ENCODE data around the gene NPAS3.

The NPAS3 gene

DNA sequence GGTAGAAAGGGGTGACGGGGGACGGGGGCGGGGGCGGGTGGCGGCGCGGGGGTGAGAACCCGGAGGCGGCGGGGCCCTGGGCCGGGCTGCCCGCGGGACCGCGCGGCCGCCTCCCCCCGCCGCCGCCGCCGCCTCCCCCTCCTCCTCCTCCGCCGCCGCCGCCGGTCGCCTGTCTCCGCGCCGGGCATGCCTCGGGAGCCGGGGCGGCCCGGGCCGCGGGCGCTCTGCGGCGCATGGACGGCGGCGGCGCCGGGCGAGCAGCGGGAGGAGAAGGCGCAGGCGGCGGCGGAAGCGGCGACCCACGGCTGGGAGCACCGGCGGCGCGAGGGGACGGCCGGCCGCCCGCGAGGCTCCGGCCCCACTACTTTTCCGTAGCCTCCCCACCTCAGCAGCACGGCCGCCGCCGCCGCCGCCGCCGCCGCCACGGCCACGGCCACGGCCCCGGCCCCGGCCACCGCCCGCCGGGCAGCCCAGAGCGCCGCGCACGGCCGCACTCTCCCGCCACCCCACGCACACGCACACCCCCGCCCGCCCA is at the start of gene NPAS3:
Gene NPAS3 (plus strand): TSS at position 161 of the 535 bp plus-strand sequence.
- peak; percentile 59 for DNase-seq

DNA sequence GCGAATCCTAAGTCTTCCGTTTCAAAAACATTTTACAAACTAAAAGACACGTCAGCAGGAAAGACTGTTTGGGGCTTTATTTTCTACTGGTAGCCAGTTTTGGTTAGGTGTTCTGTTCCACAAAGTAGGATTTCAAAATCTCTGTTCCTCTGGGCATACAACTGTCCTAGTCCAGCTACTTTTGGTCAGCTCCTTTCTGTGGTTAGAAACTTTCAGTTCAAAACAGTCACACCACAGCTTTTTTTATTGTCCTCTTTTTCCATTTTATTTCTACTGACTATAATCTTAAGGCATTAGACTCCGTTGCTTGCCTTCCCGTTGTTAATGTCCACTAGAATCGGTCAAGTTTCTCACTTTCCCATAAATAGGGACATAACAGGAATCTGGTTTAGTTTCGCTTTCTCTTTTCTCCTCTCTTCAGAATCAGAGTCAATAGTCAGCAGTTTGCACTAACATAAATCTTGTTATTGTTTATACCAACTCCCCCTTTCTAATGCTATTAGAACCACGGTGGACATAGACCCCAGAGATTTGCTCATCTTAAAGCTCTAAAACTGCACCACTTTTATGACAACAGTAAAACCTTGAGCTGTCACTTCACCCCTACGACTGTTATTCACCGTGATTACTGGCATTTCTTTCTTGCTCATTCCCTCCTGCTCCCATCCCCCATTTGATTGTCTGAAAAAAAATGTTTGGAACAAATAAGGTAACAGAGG is 41.5 kb upstream of the NPAS3 start:
- no peak for DNase-seq

DNA sequence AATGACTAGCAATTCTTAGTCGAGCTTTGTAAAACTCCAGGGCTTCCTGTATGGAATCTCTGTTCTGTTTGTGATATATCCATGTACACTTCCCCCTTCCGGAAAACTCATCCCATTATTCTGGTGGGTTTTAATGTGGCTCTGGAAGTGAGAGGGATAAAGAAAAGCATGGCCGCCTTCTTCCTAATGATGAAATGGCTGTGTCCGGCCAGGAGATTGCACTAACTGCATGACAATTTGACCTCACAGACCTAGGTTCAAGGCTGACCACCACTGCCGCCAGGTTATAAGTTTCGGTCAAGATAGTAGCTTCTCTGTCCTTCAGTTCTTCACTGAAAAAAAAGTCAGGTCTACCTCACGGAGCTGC is 41.0 kb upstream of the NPAS3 start:
- no peak for DNase-seq

DNA sequence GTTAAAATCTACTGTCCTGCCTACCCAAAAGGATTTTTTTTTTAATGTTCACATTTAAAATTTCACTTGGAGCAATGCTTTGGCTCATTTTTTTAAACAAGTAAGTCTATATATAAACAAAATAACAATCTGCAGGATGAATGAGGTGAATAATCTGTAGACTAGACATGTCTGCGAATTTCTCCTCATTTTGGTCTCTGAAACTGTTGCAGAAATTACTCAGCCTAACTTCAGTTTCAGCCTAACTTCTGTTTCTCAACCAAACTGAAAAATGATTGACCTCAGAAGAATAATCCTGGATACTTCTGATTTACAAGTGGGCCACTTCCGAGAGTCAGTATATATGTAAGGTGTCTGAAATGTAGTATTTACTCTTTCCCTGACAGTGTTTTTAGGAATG is 39.8 kb upstream of the NPAS3 start:
- DNase-seq = no peak

DNA sequence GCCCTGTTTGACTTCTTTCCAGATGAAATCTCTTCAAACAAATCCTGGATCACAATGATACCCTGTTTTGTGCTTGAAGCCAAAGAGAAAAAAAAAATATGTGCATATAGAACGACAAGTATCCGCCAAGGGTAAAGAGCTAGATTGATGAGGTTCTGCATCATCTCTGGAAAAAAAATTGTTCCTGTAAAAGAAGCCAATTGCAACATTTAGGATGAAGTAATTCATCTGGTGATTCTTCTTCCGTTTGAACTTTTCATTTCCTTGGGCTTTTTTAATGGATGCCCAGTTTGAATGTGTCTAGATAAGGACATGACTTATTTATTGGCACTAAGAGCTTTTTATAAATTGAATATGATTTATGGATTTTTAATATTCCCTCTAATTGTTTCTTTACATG is 38.1 kb upstream of the NPAS3 start:
- DNase-seq = no peak

DNA sequence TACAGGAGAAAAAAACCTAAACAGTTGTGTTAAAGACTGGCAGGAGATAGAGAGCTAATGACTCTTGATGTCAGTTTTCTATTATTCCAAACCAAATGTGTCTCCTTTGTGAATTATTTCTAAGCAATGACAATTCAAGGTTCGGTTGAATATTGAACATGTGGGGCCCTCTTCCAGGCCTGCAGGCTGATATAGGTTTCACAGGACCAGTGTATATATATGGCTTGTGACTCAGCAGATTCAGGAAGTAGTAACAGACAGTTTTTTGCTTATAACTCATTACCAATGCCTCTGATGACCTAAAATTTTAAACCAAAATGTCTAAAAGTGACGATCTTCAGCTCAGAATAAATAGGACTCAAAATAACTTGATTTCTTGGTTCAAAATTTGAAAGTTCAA is 33.7 kb upstream of the NPAS3 start:
- DNase-seq = no peak

DNA sequence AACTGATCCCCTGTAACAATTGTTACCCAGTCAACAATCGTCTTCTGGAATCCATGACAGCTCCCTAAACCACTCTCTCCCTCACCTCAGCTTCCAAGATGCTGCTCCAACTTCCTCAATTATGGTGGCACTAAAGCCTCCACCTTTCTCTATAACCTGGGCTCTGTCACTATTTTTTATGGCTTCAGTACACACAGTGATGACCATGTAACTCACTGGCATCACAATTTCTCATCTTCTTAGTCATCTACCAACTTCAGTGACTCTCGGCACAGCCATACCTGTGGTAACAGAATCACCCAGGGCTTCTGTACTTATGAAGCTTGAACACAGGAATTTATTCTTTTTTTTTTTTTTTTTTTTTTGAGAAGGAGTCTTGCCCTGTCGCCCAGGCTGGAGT is 32.0 kb upstream of the NPAS3 start:
- no peak for DNase-seq

DNA sequence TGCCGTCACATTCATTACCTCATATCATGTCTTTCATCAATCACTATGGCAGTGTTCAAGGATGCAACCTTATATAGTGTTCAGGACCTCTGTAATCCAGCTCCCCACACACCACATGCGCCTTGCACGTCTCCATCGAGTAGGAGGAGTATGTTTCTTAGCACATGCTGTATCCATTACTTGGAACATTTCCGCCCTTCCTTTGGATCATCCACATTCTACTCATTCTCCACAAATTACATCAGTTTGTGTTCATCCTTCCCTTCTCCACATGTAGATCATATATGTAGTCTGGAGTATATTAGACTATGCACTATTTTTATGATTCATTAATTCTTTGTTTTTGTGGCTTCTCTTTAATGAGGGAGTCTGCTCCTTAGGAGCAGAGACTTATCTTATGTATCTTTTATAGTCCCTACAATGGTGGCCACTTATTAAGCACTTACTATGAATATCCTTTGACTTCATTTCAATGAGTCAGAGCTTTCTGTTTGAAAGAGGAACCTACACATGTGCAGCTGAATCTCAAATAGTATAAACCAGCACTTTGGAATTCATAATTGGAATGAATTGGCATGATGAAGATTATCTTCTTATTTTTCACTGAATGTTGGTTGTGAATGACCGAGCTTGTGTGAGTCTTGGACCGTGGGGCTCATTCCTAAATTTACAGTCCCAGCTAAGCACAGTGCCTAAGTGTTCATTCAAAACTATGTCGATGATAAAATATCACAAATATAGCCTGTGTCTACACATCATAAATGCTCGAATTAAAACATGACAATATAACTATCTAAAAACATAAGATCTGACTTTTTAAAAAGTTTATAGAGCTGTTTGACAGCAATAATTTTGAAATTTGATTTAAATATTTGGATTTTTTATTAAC is 30.2 kb upstream of the NPAS3 start:
- DNase-seq = no peak

DNA sequence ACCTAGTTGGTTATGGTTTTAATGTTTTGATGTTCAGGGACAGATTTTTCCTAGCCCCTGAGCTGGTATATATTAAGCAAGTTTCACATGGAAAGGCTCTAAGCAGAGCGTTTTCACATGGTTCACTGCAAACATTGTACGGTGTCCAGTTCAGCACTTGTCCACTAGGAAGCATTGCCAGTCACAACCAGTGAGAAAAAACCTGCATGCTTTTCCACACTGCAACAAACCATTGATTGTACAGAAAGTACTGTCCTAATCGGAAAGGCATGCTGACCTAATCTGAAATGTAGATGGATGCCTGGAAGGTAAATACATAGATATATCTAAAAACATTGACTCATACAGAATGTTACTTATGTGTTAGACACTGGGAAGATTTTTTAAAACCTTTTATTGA is 25.0 kb upstream of the NPAS3 start:
- no peak for DNase-seq

DNA sequence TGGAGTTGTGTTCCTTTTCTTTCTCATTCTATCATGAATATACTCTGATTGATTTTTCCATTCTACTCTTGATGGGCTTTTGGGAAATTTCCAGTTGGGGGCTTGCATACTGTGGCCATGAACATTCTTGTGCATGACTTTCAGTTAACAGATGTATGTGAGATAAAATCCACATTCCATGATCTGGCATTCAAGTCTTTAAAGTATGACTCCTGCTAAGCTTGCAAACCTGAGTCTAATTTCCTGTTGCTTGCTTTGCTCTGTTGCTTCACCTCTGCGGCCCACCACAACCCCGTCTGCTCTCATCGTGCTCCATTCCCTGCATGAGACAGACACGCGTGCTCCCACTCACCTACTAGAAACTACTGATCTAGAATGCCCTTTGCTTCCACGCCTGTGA is 24.3 kb upstream of the NPAS3 start:
- DNase-seq = no peak

DNA sequence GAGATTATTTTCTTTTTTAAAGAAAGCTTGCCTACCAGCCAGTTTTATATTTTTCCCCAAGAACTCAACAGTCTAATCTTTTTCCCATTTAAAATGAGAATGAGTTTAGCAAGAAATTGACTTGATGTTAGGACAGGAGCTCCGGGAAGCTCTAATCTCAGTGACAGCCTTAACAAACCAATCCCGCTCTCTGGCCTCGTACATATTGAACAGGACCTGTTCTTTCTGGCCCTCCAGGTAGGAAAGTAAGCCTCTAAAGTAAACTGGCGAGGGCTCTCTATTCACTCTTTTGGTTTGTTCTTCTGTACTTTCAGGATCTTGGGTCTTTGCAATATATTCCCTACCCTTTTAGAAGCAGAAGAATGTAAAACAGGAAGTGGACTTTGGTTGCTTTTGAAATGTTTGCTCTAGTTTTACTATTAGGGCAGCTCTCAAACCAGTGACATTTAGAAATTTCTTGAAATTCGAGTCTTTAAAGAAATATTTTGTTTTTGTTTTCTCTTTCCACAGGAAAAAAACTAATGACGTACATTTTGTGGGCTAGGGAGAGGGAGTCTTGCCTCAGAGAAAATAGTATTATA is 17.9 kb upstream of the NPAS3 start:
- no peak for DNase-seq

DNA sequence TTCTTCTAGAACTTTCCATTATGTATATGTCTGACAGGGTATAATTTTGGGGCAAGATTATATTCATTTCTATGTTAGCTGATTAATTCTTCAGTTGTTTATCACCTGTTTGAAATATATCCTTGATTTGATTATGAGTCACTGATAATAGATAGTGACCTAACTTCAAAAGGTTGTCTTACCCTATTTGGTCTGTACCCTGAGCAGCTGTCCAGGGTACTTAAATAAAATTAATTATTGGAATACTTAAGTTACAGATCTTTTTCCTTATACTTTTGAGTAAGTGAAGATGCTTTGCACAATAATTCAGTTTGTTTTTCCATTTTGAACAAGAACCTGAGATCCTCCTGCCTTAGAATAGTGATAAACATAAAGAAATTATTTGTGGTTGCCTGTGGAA is 13.2 kb upstream of the NPAS3 start:
- DNase-seq = no peak

DNA sequence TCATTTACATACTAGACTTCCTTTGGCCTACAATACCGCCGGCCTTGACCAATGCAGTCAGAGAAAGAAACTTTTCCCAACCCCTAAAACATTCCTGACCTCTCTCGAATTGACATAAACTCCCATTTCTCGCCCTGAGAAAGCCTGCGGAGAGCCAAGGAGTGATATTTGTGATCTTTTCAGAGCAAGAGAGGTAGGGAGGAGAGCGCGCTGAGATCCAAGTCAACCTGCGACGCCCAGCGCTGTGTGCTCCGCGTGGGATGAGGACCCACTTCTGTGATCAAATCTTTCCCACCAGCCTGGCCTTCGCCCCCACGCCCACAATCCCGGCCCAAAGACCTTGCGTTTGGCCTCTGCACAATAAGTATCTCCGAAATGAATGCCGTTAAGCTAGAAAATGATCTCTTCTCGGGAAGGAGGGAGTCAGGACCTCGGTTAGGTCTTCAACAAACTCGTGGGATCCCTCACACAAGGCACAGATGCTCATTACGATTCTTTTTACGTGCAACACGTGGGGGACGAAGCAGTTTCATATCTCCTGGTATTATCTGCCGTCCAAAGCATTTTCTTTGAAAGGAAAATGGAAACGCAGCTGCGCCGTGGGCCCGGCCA is 6.3 kb upstream of the NPAS3 start:
- no peak for DNase-seq

DNA sequence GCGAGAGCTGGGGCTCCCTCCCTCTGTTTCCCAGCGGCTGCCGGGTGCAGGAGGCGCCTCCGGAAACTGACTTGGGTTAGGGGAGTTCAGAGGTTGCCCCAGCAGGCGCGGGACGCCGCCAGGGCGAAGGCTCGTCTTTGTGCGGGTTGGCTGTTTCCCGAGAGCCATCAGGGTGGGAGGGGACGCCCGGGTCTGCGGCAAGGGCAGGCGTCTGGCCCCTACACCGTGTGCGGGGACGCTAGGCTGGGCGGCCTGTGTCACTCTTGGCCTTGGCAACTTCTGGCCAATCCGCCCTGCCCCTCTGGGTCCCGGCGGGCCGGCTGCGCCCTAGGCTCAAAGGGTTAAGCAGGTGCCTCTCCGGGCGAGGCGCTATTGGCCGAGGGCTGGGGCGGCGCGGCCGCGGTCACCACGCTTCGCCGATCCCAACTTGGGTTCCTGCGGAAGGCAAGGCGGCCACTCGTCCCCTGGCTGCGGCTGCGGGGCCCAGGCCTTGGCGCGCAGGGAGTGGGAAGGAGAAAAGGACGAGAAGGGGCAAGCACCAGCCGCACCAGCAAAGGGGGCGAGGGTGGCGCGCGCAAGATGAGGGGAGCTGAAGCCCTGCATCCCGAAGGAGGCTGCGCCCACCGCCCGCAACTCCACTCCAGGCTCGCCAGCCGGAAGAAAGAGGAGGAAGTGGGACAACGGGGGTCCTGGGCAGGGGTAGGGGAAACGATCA is 5.6 kb upstream of the NPAS3 start:
- peak; percentile 50 for DNase-seq

DNA sequence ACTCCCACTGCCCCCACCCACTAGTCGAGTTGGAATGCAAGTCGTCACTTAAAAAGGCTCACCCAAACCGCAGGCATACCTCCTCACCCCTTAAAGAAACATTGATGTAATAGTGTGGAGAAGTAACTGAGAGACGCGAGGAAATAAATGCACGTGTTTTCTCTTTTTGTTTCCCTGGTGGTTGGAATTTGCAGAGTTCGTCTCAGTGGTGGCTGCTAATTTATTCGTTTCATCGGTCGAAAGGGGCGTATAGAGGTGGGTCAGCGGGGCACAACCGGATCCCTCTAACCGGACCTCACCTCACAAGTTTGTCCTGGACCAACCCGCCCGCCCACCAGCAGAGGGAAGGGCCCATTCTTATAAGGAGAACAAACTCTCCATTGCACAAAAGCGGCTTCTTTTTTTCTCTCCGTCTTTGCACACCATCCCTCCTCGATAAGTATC is 5.0 kb upstream of the NPAS3 start:
- DNase-seq = peak; percentile 59

DNA sequence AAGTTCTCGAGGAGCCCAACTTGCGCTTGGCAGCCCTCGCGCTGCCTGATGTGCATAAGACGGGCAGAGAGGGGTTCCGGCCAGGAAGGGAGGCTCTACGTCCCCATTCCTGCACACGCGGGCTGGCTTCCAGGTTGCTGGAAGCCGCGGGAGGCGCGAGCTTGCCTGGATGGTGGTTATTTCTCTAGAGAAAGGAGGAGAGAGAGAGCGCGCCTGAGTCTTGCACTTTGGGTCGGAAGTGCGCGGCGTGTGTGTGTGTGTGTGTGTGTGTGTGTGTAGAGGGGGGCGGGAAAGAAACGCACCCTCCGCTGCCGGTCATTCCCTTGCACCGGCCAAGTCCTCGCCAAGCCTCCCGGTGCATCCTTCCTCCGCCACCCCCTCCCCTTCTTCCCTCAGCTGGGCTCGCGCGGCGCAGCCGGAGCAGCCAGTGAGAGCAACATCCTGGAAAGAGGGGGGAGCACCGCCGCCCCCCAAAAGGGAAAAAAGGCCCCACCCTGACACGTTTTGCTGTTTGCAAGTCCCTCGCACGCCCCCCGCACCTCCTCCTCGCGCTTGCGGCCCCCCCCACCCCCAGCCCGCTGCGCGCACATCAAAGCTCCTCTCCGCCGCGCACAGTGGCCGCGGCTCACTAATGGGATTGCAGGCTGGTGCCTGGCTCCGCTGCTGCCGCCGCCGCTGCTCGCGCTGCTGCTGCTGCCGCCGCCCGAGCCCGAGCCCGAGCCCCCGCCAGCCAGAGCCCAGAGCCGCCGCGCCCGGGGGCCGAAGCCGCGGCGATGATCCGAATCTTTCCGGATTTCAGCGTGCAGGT is 4.4 kb upstream of the NPAS3 start:
- DNase-seq = peak; percentile 81

DNA sequence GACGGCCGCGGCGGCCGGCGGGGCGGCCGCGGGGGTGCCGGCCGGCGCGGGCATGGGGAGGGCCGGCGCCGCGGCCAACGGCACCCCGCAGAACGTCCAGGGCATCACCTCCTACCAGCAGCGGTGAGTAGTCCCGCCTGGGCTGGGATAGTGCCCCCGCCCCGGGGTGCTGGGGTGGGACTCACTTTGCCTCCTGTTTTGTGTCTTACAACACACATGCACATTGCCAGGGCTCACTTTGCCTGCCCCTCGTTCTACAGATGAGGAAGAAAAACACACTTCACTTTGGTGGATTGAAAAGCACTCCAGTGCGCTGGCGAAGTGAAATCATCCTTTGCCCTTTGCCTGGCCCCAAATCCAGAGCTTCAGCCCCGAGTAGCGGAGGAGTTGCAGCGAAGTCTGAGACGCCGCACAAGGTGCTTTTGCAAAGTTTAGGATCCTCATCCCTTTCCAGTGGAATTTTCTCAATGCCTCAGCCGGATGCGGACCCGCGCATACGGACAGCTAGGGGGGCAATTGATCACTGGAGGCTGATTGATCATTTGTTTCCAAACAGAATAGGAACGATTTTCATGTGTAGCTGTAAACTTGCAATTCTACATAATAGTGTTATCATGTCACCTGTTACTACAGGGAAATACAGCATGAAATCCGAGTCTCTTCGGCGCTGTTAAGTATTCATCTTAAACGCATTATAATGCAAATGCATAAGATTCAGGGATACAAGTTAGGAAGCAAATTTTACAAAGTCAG is 3.6 kb upstream of the NPAS3 start:
- peak; percentile 44 for DNase-seq

DNA sequence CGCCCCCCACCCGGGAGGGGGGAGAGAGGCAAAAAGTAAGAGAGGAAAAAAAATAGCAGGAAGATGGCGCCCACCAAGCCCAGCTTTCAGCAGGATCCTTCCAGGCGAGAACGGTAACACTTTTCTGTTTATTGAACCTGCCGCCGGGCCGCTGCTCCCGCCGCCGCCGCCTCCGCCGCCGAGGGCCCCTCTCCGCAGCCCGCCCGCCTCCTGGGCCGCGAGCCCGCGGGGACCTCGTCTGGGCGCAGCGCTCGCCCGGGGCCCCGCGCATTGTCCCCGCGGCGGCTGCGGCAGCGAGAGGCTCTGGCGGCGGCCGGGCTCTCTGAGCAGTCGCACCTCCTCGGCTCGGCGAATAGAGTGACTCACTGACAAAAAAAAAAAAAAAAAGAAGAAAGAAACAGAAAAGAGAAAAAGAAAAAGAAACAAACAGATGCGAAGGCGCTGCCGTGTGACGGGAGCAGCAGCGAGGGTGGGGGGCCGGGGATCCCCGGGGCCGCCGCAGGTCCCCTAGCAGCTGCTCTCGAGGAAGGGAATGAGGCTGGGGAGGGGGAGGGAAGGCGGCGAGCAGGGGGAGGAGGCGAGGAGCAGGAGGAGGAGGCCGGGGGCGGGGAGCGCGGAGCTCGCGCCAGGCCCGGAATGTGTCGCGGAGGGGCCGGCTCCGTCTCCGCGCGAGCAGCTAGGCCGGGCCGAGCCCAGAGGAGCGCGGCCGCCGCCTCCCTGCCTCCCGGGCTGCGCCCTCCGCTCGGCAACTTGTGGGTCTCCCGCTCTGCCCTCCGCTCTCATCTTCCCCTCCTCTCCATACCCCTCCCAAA is 781 bp downstream of the NPAS3 start:
- DNase-seq = peak; percentile 93

DNA sequence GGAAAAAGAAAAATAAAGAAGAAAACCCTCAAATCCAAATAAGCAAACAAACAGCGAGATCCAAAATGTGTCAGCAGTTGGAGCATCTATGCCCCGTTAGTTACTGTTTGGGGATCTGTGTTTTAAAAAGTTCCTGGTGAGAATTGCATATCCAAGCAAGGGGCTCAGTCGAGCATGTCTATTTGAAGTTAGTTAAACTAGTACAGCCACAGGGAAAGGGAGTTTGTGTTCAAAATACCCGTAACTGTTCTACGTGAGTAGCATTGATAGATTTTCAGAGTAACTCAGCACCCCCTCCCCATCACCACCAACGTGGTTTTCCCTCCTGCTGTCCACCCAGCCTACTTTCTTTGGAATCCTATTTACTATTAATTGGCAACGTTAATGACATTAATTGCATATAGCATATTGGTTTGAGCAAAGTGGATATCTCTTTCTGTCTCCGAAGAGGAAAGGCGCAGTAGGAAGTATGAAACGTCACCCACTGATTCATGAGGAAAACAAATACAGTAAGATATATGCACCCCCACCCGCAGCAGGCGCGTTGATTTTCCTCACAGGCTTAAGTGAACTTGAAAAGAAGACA is 1.5 kb downstream of the NPAS3 start:
- DNase-seq = no peak
